ENCODE data around the gene PNPLA5. TPM values are rescaled to one million over a fixed set of nuclear protein-coding genes. Genes with fewer than 3 reads are reported as not detected.

PNPLA5 gene
- total and polyA plus RNA-seq, 4 donors = not detected

GRCh38 chr22:43901976-43902643 is 10.3 kb upstream of the PNPLA5 start:
- Histone ChIP-seq H3K4me1 (ENCODE audit: control insufficient read depth in 5 of 5, insufficient read depth in 5 of 5, low read length in 5 of 5) (no peaks in the 10 kb centered on the region), H3K4me3 (no peak overlapping the region), H3K36me3 (ENCODE audit: control insufficient read depth in 4 of 4, insufficient read depth in 4 of 4, low read length in 4 of 4) (no peaks in the 10 kb centered on the region), H3K27ac (ENCODE audit: low read depth in 1 of 2, low read length in 1 of 2) (no peak overlapping the region), H3K27me3 (ENCODE audit: control insufficient read depth in 3 of 3, insufficient read depth in 3 of 3, low read length in 2 of 3) (peaks cover 0 to 5% (median 3%) of the 10 kb centered on the region in 3 donors), H3K9me3 (ENCODE audit: control insufficient read depth in 4 of 4, insufficient read depth in 3 of 4, low read length in 3 of 4) (peaks cover 0 to 3% (median 0%) of the 10 kb centered on the region in 4 donors), H3K9ac (ENCODE audit: insufficient read depth in 1 of 2, low read length in 2 of 2) (no peak overlapping the region)
- TF ChIP-seq CTCF (IDR thresholded peaks at IDR 0.05; ENCODE audit: control extremely low read depth, extremely low read depth) = no peak
- ATAC-seq (ENCODE audit: insufficient read depth, low FRiP score) = no peak
- peak in 1 of 3 donors; percentile 41 for DNase-seq
- WGBS, 2 donors = 50 to 56% methylated on average over 5 of the region's 5 CpGs

- ATAC-seq (ENCODE audit: insufficient read depth, low FRiP score) (no peak), DNase-seq (no peak)
- peaks cover 0 to 5% (median 3%) of the 10 kb centered on the region in 3 donors for H3K27me3 ChIP-seq (ENCODE audit: control insufficient read depth in 3 of 3, insufficient read depth in 3 of 3, low read length in 2 of 3)
- WGBS, 2 donors = 49 to 54% methylated on average over 7 of the region's 7 CpGs
- H3K9me3 ChIP-seq (ENCODE audit: control insufficient read depth in 4 of 4, insufficient read depth in 3 of 4, low read length in 3 of 4) = peaks cover 0 to 3% (median 0%) of the 10 kb centered on the region in 4 donors
- H3K4me3 ChIP-seq = no peak overlapping the region
- no peak for TF ChIP-seq CTCF (IDR thresholded peaks at IDR 0.05; ENCODE audit: control extremely low read depth, extremely low read depth)
- no peaks in the 10 kb centered on the region for H3K36me3 ChIP-seq (ENCODE audit: control insufficient read depth in 4 of 4, insufficient read depth in 4 of 4, low read length in 4 of 4)
- no peak overlapping the region for H3K27ac ChIP-seq (ENCODE audit: low read depth in 1 of 2, low read length in 1 of 2)
- no peak overlapping the region for H3K9ac ChIP-seq (ENCODE audit: insufficient read depth in 1 of 2, low read length in 2 of 2)
- no peaks in the 10 kb centered on the region for H3K4me1 ChIP-seq (ENCODE audit: control insufficient read depth in 5 of 5, insufficient read depth in 5 of 5, low read length in 5 of 5)
Measured at GRCh38 chr22:43900206-43900605, 8.4 kb upstream of the PNPLA5 start.

- Histone ChIP-seq H3K27ac (ENCODE audit: low read depth in 1 of 2, low read length in 1 of 2) (no peak overlapping the region), H3K4me1 (ENCODE audit: control insufficient read depth in 5 of 5, insufficient read depth in 5 of 5, low read length in 5 of 5) (no peaks in the 10 kb centered on the region), H3K27me3 (ENCODE audit: control insufficient read depth in 3 of 3, insufficient read depth in 3 of 3, low read length in 2 of 3) (peaks cover 0 to 9% (median 4%) of the 10 kb centered on the region in 3 donors), H3K4me3 (no peak overlapping the region), H3K36me3 (ENCODE audit: control insufficient read depth in 4 of 4, insufficient read depth in 4 of 4, low read length in 4 of 4) (no peaks in the 10 kb centered on the region), H3K9ac (ENCODE audit: insufficient read depth in 1 of 2, low read length in 2 of 2) (no peak overlapping the region), H3K9me3 (ENCODE audit: control insufficient read depth in 4 of 4, insufficient read depth in 3 of 4, low read length in 3 of 4) (peaks cover 0 to 2% (median 0%) of the 10 kb centered on the region in 4 donors)
- no peak for ATAC-seq (ENCODE audit: insufficient read depth, low FRiP score)
- DNase-seq = no peak
- 58 to 74% methylated on average over 12 of the region's 12 CpGs for WGBS, 2 donors
- TF ChIP-seq CTCF (IDR thresholded peaks at IDR 0.05; ENCODE audit: control extremely low read depth, extremely low read depth) = no peak
Measured at GRCh38 chr22:43897751-43898261, 6.0 kb upstream of the PNPLA5 start.
